ENCODE measurements around the gene RUNX2.

- no peak for TF ChIP-seq FOXA2 (IDR thresholded peaks at IDR 0.05)
- TF ChIP-seq CTCF (IDR thresholded peaks at IDR 0.05; ENCODE audit: low read depth, low read length, missing input control) = no peak
- TF ChIP-seq NR2F2 (IDR thresholded peaks at IDR 0.05) = no peak
- no peak for TF ChIP-seq REST (IDR thresholded peaks at IDR 0.05)
- TF ChIP-seq JUND (IDR thresholded peaks at IDR 0.05) = no peak
- no peak for TF ChIP-seq YY1 (IDR thresholded peaks at IDR 0.05)
- no peak for TF ChIP-seq MAX (IDR thresholded peaks at IDR 0.05)
Measured at GRCh38 chr6:45712076-45712475, 383.9 kb downstream of the RUNX2 start.

Measured in liver (tissue), 3 donors.